Right lobe of liver (tissue), 6 donors: ENCODE measurements around the gene SMIM35. TPM values are rescaled to one million over a fixed set of nuclear protein-coding genes. Genes with fewer than 3 reads are reported as not detected.
A peak's percentile ranks its signal among the peaks of the same experiment; 100 is the strongest.

Source experiments
- ATAC-seq, 4 donors: fragments of 200-7000 bp; cut with Tn5 transposase; one replicate each; pipeline ENCODE4 v1.9.1; 2020; ENCODE audit warnings: mild to moderate bottlenecking in 4 of 4, moderate library complexity in 4 of 4
- DNase-seq, 3 donors: peaks; one replicate each; pipeline ENCODE4 v3.0.0-alpha.2; 2020
- H3K27ac ChIP-seq, 3 donors: fragments of 200-600 bp; one replicate each; pipeline ENCODE4 v1.8.0; 2022
- H3K27me3 ChIP-seq, 2 donors: fragments of 200-600 bp; one replicate each; pipeline ENCODE4 v1.8.0; 2022
- H3K36me3 ChIP-seq, 4 donors: fragments of 200-600 bp; sonication (generic) in 1 of 4; one replicate each; pipeline versions ENCODE4 v1.5.1 to v1.8.0; 2017 to 2022; ENCODE audit warnings: control low read depth in 1 of 4
- H3K4me1 ChIP-seq, 4 donors: fragments of 200-600 bp; sonication (generic) in 1 of 4; one replicate each; pipeline versions ENCODE4 v1.5.1 to v1.8.0; 2017 to 2022; ENCODE audit warnings: control low read depth in 1 of 4
- H3K4me3 ChIP-seq, 3 donors: fragments of 200-600 bp; one replicate each; pipeline ENCODE4 v1.8.0; 2022
- H3K9me3 ChIP-seq, 4 donors: fragments of 200-600 bp; sonication (generic) in 1 of 4; one replicate each; pipeline versions ENCODE4 v1.5.1 to v1.8.0; 2017 to 2022; ENCODE audit warnings: control low read depth in 1 of 4
- POLR2A ChIP-seq: fragments of 450-650 bp; IDR thresholded peaks from one replicate; pipeline ENCODE4 v1.6.1; 2017; ENCODE audit warnings: antibody characterized with exemption, mild to moderate bottlenecking
- WGBS: methylation state at CpG from one replicate; pipeline ENCODE4 v1.1.6; 2018; ENCODE audit warnings: low coverage, low lambda C conversion rate; ENCODE audit not compliant: insufficient coverage; ENCODE audit errors: missing lambda C conversion rate; 5-methylcytosine and 5-hydroxymethylcytosine counted together
- intact Hi-C, 2 donors: fragments of 100-400 bp; cut with DNase I; formaldehyde crosslinking; loops; one replicate each; pipeline versions ENCODE4 v1.11.2 to v1.14.1; 2022
- total RNA-seq, 6 experiments: library from RNA; depleted of rRNA in 2 of 6; stranded (reverse); fragments of >200 nt in 2 of 6; fragmentation: NEBNext Ultra II Directional in 3 of 6; extraction: Animal tissue kit (Norgen Biotek cat#: 25700) in 3 of 6; gene quantifications; one replicate each; pipeline versions ENCODE4 v1.1.0 to v1.2.4, GENCODE V29; 2016 to 2023
- TF ChIP-seq, protein P1 (sequence below), 4 donors: fragments of 200-600 bp in 3 of 4; fragments of 450-650 bp in 1 of 4; IDR thresholded peaks; one replicate each; pipeline versions ENCODE4 v1.5.1 to v1.8.0; 2016 to 2022; ENCODE audit warnings: antibody characterized with exemption in 4 of 4, mild to moderate bottlenecking in 2 of 4
- donor health status: DM: no; HTN: yes; CAD: no.
- donor health status: DM: no; HTN: no; CAD: no.
- donor health status: DM: no; HTN: no; CAD: no.
- donor health status: DM: no; HTN: yes; CAD: no.
- donor health status: DM: no; HTN: yes; CAD: no.

The SMIM35 gene
- total RNA-seq, 6 experiments from 2014 or later, result not detected

DNA sequence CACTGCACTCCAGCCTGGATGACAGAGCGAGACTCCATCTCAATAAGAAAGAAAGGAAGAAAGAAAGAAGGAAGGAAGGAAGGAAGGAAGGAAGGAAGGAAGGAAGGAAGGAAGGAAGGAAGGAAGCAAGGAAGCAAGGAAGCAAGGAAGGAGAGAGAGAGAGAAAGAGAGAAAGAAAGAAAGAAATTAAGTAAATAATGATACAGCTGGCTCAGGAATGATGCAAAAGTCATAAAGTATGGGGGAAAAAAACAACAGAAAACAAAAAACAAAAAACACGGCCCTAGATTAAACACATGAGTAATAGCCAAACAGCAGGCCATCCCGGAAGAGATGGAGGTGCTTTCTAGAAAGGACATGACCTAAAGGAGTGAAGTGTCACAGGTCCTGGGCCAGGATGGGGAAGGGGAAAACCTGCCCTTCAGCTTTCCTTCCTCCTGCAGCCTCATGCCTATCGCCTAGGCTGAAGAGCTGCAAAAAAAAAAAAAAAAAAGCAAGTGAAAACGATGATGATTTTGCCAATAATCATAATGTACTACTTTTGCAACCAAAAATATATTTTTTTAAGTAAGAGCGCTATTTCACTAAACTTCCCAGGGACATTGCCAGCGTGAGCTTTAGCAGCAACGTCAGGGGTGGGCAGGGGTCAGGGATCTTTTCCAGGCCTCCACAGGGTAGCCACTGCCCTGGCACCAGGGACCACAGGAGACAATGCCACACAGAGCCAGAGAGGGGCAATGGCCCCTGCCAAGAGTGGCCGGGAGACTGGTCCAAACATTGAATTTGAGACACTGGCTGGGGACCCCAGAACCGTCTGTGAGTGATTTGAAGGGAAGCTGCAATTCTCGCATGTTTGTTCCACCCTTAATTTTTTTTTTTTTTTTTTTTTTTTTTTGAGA, 38.0 kb downstream of the SMIM35 start:
- 54% methylated on average over 10 of the region's 11 CpGs for WGBS
- ATAC-seq (no peak), DNase-seq (no peak)
- H3K36me3 ChIP-seq, result no peaks in the 10 kb centered on the region
- no peak overlapping the region for H3K4me3 ChIP-seq
- TF ChIP-seq, protein P1, sequence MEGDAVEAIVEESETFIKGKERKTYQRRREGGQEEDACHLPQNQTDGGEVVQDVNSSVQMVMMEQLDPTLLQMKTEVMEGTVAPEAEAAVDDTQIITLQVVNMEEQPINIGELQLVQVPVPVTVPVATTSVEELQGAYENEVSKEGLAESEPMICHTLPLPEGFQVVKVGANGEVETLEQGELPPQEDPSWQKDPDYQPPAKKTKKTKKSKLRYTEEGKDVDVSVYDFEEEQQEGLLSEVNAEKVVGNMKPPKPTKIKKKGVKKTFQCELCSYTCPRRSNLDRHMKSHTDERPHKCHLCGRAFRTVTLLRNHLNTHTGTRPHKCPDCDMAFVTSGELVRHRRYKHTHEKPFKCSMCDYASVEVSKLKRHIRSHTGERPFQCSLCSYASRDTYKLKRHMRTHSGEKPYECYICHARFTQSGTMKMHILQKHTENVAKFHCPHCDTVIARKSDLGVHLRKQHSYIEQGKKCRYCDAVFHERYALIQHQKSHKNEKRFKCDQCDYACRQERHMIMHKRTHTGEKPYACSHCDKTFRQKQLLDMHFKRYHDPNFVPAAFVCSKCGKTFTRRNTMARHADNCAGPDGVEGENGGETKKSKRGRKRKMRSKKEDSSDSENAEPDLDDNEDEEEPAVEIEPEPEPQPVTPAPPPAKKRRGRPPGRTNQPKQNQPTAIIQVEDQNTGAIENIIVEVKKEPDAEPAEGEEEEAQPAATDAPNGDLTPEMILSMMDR (IDR thresholded peaks at IDR 0.05), result no peak
- TF ChIP-seq POLR2A, result no peak
- no peak overlapping the region for H3K27ac ChIP-seq
- no peaks in the 10 kb centered on the region for H3K9me3 ChIP-seq
- intact Hi-C loops, result no loop called here
- peaks cover 0 to 11% (median 2%) of the 10 kb centered on the region in 4 donors for H3K4me1 ChIP-seq
- no peaks in the 10 kb centered on the region for H3K27me3 ChIP-seq

DNA sequence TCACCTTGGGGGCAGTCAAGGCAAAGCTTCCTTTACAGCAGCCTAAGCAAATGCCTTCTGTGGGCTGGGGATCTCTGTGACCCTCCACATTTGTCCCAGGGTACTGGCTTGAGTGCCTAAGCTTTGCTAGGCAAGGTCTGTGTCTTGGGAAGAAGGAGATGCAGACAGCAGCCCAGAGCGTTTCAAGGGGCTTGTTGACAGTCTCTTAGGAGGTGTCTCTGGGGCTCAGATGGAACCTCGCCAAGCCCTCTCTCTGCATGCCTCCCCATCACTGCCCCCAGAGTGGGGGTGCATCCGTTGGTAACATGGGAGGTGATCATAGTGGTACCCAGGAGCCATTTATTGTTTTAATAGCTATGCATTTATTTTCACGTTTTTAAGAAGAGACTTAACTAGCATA, 39.0 kb downstream of the SMIM35 start:
- intact Hi-C loops, result no loop called here
- H3K9me3 ChIP-seq, result no peaks in the 10 kb centered on the region
- 64% methylated on average over 4 of the region's 4 CpGs for WGBS
- no peak for TF ChIP-seq POLR2A
- TF ChIP-seq, protein P1 (IDR thresholded peaks at IDR 0.05), result no peak
- H3K36me3 ChIP-seq, result no peaks in the 10 kb centered on the region
- ATAC-seq (no peak), DNase-seq (no peak)
- H3K27ac ChIP-seq, result no peak overlapping the region
- H3K4me1 ChIP-seq, result peaks cover 0 to 11% (median 2%) of the 10 kb centered on the region in 4 donors
- no peak overlapping the region for H3K4me3 ChIP-seq
- H3K27me3 ChIP-seq, result no peaks in the 10 kb centered on the region

DNA sequence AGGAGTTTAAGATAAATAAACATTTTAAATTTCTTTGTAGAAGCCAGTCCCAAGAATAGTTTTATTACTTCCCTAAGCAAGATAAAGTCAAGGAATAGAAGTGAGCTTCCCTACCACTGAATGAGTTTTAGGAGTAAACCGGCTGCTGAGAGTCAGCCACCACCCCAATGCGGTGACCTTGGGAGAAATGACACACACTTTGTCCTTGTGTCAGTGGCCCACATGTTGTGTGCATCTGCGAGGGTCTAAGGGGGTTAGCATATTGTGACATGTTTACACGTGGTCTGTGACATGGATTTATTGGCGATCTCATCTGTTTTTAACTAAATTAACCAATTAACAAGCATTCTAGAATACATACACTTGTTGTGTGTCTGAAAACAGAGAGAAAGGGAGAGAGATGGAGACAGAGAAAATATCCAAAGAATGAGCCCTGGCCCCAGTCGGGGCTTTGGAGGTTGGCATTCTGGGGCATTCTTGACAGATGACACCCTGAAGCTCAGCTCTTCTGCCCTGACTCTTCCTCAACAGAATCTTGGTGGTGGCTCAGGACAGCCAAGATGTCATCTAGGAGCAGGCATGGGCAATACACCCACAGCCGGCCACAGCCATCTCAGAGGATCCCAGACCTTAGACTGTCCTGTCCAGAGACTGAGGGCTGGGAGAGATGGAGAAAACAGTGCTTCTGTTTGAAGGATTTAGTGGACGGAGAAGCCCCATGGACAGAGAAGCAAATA, 39.6 kb downstream of the SMIM35 start:
- no peak overlapping the region for H3K4me3 ChIP-seq
- no peak for ATAC-seq
- TF ChIP-seq, protein P1 (IDR thresholded peaks at IDR 0.05), result no peak
- no peak for TF ChIP-seq POLR2A
- H3K9me3 ChIP-seq, result no peaks in the 10 kb centered on the region
- 82% methylated on average over 7 of the region's 8 CpGs for WGBS
- H3K27me3 ChIP-seq, result no peaks in the 10 kb centered on the region
- H3K4me1 ChIP-seq, result peaks cover 0 to 11% (median 2%) of the 10 kb centered on the region in 4 donors
- H3K36me3 ChIP-seq, result no peaks in the 10 kb centered on the region
- intact Hi-C loops, result no loop called here
- no peak overlapping the region for H3K27ac ChIP-seq
- no peak for DNase-seq

DNA sequence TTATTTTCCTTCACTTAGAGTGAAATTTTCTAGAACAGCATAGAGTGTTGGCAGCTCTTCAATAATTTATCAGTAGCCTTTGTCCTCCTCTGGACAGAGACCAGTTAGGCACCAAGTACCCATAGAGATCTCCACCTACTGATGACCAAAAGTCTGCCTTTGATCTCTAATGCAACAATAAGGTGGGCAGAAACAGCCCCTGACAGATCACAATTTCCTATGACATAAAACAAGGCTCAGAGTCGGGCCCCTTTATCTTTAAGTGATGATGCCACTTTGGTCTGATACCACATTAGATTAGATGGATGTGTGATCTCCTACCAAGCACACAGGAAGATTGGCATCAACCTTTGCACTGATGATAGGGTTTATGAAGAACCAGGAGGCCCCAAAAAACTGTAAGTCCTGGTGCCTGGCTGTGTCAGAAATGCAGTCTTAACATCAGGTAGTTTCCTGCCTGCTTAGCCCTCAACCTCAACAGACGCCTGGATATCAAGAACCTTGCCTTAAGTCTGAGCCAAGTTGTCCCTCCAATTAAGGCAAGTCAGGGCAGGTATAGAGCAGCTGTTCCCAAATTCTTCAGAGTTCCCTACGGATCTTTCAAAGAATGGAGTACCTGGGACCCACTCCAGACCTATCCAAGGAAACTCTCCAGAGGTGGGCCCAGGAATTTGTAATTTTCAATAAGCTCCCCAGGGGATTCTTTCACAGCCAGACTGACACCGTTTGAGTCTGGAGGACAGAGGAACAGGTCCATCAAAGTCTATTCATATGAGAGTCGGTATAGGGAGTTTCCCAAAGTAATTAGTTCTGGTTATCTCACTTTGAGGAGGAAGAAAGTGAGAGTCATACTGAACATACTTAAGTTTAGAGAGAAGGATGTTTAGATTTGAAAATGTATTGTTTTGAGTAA, 40.5 kb downstream of the SMIM35 start:
- Histone ChIP-seq H3K9me3 (no peaks in the 10 kb centered on the region), H3K27me3 (no peaks in the 10 kb centered on the region), H3K4me1 (peaks cover 0 to 11% (median 2%) of the 10 kb centered on the region in 4 donors), H3K4me3 (no peak overlapping the region), H3K27ac (peak overlapping the region in 1 of 3 donors; percentile 11), H3K36me3 (no peaks in the 10 kb centered on the region)
- DNase-seq (no peak), ATAC-seq (peak; percentile 64 to 88 (median 82))
- intact Hi-C loops, result no loop called here
- 58% methylated on average over 4 of the region's 5 CpGs for WGBS
- no peak for TF ChIP-seq POLR2A
- TF ChIP-seq, protein P1 (IDR thresholded peaks at IDR 0.05), result no peak
